GM23338 (cell line): ENCODE results near the gene DCAF6.

Source experiments
- POLR2AphosphoS5 ChIP-seq: IDR thresholded peaks from 2 replicates; pipeline ENCODE4 v1.6.1; 2016; ENCODE audit warnings: antibody characterized with exemption, low read depth
- TF ChIP-seq, protein P1 (sequence below), 2 experiments: fragments of 200-600 bp in 1 of 2; sonication (generic) in 1 of 2; conservative IDR thresholded peaks; 2 replicates each; pipeline versions ENCODE4 v1.5.1 to v1.6.1; 2016 to 2017; ENCODE audit warnings: antibody characterized with exemption in 2 of 2, low read depth in 2 of 2, mild to moderate bottlenecking in 2 of 2, moderate library complexity in 1 of 2
- TF ChIP-seq, protein P2 (sequence below): IDR thresholded peaks from one replicate; pipeline ENCODE4 v1.6.1; 2018; ENCODE audit warnings: antibody characterized with exemption; ENCODE audit not compliant: unreplicated experiment

DNA sequence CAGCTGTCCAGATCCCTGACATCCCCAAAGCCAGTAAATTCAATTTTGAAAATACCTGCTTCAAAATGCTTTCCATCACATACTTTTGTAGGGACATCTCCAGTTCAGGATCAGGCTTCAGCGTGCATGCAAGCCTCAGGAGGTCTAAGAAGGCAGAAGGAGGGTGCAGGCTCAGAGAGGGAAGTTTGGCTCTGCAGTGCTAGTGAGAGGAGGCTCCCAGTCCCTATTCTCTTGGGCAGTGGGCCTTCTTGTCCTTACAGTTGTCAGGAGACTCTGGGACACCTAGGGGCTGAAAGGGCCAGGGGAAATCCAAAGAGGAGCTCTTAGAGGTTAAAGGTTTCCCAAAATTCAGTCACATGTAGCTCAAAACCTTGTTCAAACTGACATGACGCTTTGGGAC, 42.7 kb upstream of the DCAF6 start:
- TF ChIP-seq, protein P1, sequence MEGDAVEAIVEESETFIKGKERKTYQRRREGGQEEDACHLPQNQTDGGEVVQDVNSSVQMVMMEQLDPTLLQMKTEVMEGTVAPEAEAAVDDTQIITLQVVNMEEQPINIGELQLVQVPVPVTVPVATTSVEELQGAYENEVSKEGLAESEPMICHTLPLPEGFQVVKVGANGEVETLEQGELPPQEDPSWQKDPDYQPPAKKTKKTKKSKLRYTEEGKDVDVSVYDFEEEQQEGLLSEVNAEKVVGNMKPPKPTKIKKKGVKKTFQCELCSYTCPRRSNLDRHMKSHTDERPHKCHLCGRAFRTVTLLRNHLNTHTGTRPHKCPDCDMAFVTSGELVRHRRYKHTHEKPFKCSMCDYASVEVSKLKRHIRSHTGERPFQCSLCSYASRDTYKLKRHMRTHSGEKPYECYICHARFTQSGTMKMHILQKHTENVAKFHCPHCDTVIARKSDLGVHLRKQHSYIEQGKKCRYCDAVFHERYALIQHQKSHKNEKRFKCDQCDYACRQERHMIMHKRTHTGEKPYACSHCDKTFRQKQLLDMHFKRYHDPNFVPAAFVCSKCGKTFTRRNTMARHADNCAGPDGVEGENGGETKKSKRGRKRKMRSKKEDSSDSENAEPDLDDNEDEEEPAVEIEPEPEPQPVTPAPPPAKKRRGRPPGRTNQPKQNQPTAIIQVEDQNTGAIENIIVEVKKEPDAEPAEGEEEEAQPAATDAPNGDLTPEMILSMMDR (conservative IDR thresholded peaks at IDR 0.05; ENCODE audit: low read depth in 2 of 2) = no peak
- no peak for TF ChIP-seq POLR2AphosphoS5
- TF ChIP-seq, protein P2, sequence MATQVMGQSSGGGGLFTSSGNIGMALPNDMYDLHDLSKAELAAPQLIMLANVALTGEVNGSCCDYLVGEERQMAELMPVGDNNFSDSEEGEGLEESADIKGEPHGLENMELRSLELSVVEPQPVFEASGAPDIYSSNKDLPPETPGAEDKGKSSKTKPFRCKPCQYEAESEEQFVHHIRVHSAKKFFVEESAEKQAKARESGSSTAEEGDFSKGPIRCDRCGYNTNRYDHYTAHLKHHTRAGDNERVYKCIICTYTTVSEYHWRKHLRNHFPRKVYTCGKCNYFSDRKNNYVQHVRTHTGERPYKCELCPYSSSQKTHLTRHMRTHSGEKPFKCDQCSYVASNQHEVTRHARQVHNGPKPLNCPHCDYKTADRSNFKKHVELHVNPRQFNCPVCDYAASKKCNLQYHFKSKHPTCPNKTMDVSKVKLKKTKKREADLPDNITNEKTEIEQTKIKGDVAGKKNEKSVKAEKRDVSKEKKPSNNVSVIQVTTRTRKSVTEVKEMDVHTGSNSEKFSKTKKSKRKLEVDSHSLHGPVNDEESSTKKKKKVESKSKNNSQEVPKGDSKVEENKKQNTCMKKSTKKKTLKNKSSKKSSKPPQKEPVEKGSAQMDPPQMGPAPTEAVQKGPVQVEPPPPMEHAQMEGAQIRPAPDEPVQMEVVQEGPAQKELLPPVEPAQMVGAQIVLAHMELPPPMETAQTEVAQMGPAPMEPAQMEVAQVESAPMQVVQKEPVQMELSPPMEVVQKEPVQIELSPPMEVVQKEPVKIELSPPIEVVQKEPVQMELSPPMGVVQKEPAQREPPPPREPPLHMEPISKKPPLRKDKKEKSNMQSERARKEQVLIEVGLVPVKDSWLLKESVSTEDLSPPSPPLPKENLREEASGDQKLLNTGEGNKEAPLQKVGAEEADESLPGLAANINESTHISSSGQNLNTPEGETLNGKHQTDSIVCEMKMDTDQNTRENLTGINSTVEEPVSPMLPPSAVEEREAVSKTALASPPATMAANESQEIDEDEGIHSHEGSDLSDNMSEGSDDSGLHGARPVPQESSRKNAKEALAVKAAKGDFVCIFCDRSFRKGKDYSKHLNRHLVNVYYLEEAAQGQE = no peak
